HCEC 1CT (cell line): ENCODE measurements around the gene RUNX1.
A peak's percentile ranks its signal among the peaks of the same experiment; 100 is the strongest.

Experiments used
- DNase-seq: peaks from one replicate; pipeline ENCODE4 v3.0.0-alpha.2; 2017

The RUNX1 gene

DNA sequence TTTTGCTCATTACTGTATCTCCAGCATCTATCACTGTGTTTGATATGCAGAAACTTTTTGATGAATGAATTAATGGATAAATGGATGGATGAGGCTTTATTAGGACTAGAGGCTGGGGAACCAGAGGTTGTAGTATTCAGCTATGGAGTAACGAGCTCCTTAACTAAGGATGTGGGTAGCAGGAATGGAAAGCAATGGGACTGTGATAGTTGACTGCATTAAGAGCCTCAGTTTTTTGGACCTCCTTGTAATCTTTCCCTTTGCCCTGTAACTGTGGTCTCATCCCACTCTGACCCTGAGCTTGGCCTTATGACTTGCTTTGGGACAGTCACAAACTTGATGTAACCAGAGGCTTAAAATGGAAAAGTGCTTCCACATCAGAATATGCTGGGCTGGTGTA is 9.0 kb upstream of the RUNX1 start:
- no peak for DNase-seq

DNA sequence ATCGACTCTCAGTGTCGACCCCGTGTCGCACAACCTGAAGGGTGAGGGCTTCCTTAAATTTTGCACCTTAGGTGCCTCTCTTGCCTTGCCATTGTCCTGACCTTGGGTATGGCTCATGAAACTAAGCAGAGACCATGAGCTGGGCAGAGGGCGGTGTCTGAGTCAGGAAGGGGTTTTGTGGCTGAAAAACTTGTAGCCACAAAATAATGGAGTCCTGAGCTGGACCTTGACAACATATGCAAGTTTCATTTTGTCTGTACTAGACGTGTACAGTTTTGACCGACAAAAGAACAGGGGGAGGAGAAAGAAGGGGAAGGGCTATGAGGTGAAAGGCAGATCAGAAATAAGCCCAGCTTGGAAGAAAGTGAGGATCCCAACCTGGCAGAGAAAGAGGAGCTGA is 8.3 kb upstream of the RUNX1 start:
- DNase-seq = no peak

DNA sequence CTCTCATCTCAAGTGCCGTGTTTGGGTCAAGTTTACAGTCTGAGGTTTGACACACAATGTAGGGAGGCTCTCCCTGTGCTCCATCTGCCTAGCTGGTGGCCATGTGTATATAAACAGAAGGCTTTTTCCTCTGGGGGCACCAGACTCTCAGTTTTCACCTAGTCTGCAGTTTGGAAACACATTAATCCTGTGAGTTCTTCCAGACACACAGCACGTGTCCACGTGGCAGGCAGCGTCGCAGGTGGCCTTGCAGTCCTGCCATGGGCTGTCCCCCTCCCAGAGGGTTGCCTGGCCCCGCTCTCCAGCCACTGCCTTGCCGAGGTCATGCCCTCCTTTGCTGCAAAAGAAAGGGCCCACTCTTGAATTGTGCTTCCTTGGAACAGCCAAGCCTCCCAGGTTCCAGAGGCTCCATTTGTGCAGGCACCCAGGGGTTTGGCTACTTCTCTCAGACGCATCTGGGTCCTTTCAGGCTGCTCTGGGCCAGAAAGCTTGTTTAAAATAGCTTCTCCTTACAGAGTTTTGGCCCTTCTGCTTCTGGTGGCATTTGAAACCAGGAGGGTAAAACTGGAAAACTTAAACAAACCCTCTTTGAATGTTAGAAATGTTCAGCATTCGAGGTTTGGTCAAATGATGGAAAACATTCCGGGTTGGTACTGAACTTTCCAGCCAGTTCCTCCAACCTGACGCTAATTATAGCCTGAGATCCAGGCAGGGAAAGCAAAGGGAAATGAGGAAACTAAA is 4.4 kb upstream of the RUNX1 start:
- DNase-seq = no peak

DNA sequence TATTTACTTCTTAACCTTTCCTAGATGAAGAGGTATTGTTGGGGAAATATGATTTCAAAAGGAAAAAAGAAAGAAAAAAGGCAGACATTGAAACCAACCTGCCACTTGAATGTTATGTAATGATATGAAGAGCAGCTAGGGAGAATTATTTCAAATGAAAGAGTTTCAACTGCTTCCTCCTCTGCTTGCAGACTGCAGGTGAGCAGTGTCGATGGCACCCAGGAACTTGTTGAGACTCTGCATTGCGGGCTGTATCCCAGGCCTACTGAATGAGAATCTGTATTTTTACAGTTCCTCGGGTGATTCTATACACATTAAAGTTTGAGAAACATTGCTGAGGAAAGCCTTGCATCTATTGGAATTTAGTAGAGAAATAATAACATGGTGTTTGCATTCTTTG is 3.7 kb upstream of the RUNX1 start:
- no peak for DNase-seq

DNA sequence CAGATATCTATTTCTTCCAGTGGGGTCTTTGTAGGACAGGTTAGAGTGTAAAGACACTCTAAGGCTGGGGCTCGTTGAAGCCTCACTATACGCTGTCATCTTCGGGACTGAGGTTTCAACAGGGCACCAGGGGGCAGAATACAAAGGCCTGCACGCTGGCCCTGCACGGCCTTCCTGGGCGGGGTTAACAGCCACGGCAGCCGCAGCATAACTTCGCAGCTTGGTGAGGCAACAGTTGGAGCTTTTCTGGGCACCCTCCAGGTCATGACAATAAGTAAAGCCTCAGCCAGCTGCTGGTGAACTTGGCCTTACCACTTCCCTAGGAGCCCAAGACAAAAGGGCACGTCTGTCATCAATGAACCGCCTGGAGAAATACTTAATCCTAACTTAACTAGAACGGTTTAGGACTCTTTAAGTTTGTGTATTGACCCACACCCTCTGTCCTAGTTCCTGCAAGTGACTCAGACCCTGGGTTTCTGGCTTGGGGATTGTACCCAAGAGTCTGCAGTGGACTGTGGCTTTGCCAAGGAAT is 2.3 kb upstream of the RUNX1 start:
- DNase-seq = peak; percentile 82

DNA sequence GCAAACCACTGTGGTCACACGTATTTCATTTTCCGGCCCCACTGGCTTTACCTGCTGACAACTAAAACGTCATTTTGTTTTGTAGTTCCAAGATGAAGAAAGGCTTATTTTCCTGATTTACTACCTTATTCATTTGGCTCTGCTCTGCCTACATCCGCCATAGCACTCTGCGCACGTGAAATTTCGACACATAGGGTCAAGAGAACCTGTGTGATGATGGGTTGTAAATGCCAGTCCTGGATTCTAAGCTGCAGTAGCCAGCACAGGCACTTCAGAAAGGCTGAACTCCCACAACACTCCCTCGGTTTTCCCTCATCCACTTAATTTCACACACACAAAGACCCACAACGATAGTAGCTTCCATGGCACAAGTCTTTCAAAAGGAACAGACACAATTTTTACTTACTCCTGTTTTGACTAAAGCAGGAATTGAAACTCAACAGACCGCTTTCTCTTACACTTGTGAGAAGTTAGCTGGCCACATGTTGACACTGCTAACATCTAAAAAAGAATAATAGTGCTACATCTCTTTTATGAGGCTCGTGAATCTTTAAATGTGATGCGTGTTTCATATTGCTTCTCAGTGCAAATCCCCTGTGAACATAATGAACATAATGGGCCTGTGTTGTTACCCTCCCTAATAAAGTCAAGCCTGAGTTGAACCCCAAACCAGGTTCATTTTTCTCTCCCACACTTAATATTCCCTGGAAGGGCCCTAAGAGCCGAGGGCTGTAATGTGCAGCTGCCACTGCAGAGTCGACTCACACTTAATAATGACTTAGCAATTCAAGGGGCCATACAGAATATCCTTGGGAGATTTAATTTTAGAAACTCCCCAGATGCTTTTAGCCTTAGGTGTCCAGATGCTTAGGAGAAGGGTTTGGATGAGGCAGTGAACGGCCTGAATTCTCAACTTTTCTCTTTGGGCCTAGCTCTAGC is 1.5 kb upstream of the RUNX1 start:
- peak; percentile 67 for DNase-seq

DNA sequence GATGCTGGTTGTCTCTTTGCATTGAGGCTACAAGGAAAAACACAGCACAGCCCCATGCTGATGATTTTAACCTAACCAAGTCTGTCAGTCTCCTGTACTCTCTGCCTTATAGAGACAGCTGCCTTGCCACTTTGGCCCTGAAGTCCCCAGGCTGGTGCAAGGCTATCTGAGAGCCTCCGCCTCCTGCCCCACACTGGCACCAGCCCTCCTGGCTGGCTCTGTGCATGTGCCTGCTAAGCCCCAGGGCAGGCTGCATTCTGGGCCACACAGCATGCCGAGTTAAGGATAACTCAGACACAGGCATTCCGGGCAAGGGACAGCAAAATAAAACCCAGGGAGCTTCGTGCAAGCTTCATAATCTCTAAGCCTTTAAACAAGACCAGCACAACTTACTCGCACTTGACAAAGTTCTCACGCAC is 910 bp downstream of the RUNX1 start:
- no peak for DNase-seq

DNA sequence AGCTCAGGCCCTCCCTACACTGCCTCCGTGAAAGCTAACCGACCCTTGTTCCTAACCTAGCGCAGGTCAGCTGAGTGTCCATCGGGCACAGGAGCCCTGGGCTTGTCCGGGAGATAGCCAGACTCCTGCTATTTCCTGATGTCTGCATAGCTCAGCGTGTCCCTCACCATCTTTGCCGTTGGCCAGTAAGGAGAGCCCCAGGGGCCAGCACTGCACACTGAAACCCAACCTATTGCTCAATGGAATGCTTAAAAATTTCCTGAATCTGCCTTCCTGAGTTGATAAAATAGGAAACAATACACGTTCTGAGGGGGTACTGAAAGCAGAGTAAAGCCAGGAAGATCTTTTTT is 2.2 kb downstream of the RUNX1 start:
- DNase-seq = peak; percentile 61

DNA sequence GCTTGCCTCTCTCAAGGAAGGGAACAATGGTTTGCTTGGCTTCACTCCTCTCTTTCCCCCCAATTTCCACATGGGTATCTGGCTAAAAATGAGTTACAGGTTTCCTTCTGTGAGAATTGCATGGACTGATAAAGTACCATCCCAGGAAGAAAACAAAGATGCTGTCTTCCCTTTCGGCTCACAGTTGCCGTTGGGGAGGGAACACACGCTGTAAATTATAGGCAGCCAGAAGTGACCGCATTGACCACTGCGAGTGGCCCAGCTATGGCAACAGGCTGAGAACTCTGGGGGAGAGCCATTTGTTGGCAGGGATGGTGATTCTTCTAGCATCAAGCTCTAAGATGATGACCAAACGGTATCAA is 2.9 kb downstream of the RUNX1 start:
- no peak for DNase-seq

DNA sequence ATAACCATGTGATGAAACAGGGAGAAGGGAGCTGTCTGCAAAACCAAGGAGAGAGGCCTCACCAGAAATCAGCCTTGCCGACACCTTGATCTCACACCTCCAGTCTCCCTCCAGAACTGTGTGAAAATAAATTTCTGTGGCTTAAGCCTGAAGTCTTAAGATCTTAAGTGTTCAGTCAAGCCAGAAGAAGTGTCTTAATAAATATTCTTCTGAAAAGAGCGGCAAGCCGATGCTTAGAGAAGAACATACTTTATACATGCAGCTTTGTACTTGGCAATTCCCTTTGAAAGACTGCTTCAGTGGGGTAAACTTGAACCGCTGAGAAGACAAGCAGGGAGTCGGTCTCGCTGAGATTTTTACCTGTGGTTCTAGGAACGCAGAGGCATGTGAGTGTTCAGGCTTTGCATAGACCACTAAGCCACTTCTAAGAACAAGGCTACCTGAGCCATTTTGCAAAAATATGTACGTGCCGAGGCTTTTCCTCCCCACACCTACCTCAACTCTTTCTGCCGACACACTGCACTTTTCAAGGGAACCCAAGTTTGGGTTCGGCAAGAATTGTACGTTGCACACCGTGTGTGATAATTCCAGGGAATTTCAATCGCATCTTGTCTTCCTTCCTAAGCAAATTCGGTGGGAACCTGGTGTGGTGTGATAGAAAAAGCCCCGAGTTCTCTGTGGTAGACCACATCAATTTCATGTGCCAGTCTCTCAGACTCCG is 3.4 kb downstream of the RUNX1 start:
- DNase-seq = no peak

DNA sequence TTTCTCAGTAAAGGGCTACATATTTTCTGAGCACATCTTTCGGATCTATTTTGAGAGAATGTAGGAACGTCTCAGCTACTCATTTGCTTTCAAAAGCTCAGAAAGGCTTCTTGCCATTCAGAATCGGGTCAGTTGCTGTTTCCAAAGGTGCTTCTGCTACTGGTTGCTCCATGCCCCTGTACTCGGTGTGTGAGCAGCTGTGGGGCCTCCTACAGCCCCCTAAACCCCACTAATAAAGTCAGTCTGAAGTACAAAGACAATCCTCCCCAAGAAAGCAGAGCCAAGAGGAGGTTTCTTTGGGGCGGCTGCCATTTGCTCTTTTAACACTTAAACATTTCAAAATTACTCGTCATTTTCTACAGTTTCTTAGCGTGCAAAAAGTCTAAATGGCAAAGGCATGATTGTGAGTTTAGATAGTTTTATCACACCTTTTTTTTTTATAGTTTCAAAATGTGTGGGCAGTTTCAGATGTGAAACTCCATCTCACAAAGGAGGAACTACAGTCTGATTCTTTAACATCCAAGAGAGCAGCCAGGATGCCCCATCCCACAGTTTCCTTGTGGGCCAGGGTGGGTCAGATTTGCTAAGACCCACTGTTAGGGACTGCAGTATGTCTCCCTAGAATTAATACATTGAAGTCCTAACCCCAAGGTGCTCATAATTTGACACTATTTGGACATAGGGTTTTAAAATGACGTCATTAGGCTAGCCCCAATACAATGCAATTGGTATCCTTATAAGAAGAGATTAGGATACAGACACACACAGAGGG is 4.1 kb downstream of the RUNX1 start:
- no peak for DNase-seq

DNA sequence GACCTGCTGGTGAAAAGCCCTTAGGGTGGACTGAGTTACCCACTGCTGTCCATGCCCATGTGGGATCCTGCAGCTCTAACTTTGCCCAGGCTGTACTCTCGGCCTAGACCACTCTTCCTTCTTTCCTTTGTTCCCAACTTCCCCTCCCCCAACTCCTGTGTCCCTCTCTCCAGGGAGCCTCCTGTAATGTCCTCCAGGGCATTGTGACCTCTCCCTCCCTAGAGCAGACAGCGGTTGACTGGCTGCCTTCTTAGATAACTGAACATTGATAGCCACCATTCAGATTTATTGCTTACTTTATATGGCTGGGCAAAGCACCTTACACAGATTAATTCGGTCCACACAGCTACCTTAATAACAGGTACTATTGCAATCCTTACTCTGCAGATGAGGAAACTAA is 5.0 kb downstream of the RUNX1 start:
- DNase-seq = no peak

DNA sequence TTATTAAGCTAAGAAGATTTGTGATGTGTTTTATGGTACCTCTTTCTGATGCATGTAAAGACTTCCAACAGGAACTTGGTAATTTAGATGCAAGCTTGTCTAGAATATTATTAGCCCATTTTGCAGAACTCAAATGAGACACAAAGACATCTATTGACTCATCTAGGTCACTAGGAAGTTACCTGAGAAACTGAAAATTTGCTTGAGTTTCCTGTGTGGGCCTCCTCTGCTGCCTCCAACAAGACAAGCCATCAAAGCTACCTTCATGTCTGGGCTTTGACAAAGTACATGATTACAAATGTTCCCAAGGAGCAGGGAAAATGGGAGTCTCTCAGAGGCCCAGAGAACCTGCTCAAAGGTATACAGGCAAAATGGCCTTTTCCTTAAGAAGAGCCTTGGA is 5.6 kb downstream of the RUNX1 start:
- DNase-seq = no peak

DNA sequence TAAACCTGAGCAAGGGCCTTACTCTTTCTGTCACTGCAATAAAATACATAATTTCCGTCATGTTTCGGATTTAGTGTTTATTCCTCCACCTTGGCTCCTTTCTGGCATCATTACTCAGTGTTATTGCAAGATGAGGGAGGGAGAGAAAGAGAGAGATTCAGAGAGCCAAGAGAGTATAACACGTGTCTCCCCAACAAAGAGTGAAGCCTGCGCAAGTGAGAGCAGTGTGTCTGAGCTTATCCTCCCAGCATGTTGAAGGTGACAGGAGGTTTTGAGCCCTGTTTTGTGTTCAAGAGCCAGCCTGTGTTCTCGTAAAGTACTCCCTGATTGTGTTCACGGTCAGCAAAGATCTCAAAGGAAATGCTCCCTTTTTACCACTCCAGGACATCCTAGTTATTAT is 6.3 kb downstream of the RUNX1 start:
- DNase-seq = no peak

DNA sequence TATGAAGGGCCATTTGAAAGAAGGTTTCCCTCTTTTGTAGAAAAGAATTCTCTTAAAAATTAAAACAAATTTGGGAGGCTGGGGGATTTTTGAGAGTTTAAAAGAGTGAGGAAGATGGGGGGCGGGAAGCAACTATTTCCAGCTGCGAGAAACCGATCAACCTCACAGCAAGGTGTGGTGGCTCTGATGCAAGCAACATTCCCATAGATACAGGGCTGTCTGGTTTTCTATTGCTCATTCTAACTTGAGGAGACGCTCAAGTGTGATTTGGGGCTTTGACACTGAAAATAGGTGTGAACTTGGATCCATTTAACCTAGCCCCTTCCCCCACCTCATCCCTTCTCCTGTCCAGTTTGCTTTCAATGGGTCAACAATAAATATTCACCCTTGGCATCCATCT is 7.2 kb downstream of the RUNX1 start:
- no peak for DNase-seq

DNA sequence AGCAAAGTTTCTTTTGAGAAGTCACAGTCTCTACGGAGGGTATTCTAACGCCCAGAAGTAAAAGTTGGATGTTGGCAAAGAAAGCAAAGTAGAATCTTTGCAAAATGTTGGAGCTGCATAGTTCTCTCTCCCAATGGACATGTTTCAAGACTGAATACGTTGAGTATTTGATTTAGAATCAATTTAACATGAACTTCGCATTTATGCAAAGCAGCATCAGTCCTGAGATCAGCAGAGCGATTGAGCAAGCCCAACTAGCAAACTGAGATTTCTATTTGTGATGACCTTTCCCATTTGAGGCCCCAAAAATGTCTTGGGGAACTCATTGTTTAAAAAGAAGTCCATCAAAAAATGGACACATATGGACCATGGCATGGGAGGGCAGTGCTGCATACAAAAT is 8.0 kb downstream of the RUNX1 start:
- no peak for DNase-seq

DNA sequence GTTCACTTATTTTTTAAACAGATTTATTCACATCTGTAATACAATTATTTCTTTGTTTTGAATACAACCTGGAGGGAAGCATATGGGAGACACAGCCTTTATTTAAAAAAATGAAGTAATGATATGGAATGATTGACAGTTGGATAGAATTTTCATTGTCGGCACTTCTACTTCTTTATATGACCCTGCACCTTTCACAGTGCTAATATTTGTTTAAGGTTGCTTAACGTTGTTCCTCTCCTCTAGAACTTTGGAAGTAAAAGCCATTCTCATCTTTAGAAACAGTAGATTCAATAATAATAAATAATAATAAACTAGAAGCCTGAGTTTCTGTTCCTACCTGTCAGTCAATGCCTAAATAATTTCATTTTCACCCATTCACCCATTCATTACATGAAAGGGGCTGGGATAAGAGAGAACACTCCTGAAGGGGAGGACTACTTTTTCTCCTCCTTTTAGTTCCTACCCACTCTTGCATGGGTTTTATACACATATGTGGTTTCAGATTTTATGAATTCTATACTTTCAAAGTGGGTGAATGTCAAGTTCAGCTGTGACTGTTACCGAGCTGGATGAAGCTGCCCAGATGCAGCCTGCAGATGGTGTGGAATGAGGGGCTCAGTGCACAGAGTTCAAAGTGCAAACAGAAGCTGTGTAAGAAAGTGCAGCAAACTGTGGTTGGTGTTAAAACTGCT is 9.4 kb downstream of the RUNX1 start:
- no peak for DNase-seq

DNA sequence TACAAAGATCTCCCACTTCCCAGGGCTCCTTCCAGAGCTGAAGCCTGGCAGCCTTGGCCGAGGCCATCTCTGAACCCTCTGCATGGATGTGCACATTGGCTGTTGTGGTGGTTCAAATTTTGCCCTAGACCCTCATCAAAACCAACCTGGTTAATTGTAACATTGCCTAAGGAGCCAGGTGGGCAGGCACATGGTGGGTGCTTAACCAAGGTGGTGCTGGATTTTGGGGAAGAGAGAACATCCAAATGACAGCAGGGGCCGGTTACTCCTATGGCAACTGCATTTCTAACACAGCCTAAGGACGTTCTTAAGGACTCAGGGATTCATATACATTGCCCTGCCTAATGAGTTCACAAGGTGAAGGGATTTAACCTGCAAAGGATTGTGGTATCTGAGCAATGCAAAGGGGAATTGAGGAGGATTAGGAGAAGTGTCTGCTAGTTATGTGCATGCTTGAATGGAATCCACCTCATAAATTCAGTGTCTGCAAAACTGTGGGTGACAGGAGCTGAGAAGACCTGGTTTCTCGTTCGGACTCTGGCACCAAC is 10.3 kb downstream of the RUNX1 start:
- no peak for DNase-seq

DNA sequence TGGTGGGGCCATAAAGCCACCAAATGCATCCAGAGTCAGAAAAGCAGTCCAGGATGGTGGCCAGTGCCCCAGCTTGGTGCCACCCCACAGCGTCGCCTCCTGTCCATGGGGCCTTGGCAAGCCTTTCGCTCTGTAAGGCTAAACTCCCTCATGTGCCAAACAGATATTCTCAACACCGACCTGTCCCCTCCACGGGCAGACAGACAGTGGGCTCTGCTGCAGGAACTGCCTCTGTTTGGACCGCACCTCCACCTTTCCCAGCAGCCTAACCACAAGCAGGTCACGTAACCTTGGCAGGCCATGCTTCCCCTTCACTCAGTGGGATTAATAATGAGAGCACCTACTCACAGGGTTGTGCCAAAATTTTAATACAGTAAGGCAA is 11.7 kb downstream of the RUNX1 start:
- DNase-seq = no peak

DNA sequence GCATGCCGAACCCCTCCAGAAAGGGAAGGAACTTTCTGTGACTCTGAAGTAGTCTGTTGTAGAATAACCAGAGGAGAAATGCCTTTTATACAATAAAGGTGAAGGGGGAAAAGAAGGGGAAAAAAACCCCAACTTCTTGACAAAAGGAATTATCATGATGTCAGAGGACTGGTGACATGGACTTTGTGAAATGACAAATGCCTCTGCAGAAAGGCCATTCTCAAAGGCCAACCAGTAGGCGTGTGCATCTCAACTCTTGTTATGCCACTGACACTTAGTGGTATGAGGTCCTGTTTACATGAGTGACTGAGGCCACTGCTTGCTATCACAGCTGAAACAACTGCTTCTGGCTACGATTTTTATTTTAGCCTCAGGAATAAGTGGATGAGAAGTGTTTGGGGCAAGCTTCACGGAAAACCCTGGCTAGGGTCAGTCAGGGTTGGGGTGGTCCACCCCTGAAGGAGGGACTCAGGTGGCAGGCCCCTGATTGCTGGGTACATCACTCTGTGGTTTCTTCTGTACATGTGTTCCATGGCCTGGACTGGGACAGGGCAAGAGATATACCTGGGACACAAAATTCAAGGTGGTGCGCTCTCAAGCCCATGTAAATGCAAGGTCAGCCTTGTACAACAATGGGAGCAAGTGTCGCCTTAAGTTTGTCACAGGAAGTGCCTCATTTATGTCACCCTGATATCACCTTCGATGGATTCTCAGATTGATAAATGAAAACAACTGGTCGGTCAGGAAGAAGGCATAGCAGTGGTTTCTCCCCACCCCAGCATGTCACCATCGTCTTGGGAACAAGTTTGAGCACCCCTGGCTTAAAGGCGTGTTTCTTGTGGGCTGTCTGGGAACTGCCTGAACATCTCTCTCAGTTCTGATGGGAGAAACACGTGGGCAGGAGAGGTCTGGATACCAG is 12.4 kb downstream of the RUNX1 start:
- DNase-seq = no peak

DNA sequence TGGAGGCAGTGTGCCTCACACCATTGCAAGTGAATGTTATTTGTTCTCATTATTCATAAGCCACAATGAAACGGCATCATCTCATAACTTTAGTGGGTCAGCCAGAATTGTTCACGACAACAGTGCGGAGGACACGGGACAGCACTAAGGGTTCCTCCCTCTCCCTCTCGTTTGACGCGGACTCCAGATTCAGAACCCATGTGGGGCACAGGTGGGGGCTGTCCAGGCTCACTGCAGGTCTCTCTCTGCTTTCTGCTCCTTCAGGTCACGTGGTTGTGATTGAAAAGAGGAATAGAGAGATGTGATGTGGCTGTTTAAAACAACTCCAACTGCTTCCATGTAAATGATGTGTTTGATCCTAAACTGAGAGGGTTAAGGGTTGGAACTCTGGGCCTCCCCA is 13.5 kb downstream of the RUNX1 start:
- no peak for DNase-seq
